OCI-LY1 (cell line): ENCODE measurements around the gene ANO4.

Experiments
- H2AFZ ChIP-seq: fragments of 200-600 bp; sonication (generic), shearing (Covaris generic); 2 replicates; pipeline ENCODE4 v1.6.0; 2014; ENCODE audit warnings: antibody characterized with exemption, mild to moderate bottlenecking, low read length
- H3F3A ChIP-seq: fragments of 200-600 bp; sonication (generic), shearing (Covaris generic); 2 replicates; pipeline ENCODE4 v1.6.0; 2014; ENCODE audit warnings: mild to moderate bottlenecking, antibody characterized with exemption, low read length, moderate library complexity; ENCODE audit not compliant: insufficient read depth
- H3K27ac ChIP-seq: fragments of 200-600 bp; sonication (generic); 2 replicates; pipeline ENCODE4 v1.5.1; 2014; ENCODE audit warnings: low read length, mixed run types, mild to moderate bottlenecking, low read depth; ENCODE audit not compliant: poor library complexity, severe bottlenecking
- H3K27me3 ChIP-seq: fragments of 200-600 bp; sonication (generic); 2 replicates; pipeline ENCODE4 v1.6.0; 2014; ENCODE audit warnings: antibody characterized with exemption, mild to moderate bottlenecking, low read length, moderate library complexity; ENCODE audit not compliant: insufficient read depth
- H3K36me3 ChIP-seq: fragments of 200-600 bp; sonication (generic); 2 replicates; pipeline ENCODE4 v1.6.1; 2014; ENCODE audit warnings: mild to moderate bottlenecking, antibody characterized with exemption, low read length, moderate library complexity, mixed read lengths; ENCODE audit not compliant: insufficient read depth
- H3K4me1 ChIP-seq: fragments of 200-600 bp; sonication (generic); 2 replicates; pipeline ENCODE4 v1.5.1; 2014; ENCODE audit warnings: mild to moderate bottlenecking, low read length, moderate library complexity; ENCODE audit not compliant: insufficient read depth, severe bottlenecking
- H3K4me2 ChIP-seq: fragments of 200-600 bp; sonication (generic), shearing (Covaris generic); 2 replicates; pipeline ENCODE4 v1.6.1; 2014; ENCODE audit warnings: low read length
- H3K4me3 ChIP-seq: fragments of 200-600 bp; sonication (generic); 2 replicates; pipeline ENCODE4 v1.5.1; 2014; ENCODE audit warnings: low read length, low read depth, mild to moderate bottlenecking, mixed read lengths; ENCODE audit not compliant: poor library complexity, severe bottlenecking
- H3K79me2 ChIP-seq: fragments of 200-600 bp; shearing (Covaris generic); 2 replicates; pipeline ENCODE4 v1.6.1; 2016; ENCODE audit warnings: mixed run types, low read length, mixed read lengths; ENCODE audit not compliant: insufficient read depth
- H3K9ac ChIP-seq: fragments of 200-600 bp; sonication (generic), shearing (Covaris generic); 2 replicates; pipeline ENCODE4 v1.6.1; 2014; ENCODE audit warnings: mild to moderate bottlenecking, low read length, mixed read lengths
- H3K9me2 ChIP-seq: fragments of 200-600 bp; sonication (generic), shearing (Covaris generic); 2 replicates; pipeline ENCODE4 v1.6.1; 2014; ENCODE audit warnings: low read depth, mild to moderate bottlenecking, low read length, mixed read lengths
- H3K9me3 ChIP-seq: fragments of 200-600 bp; shearing (Covaris generic); 2 replicates; pipeline ENCODE4 v1.6.1; 2014; ENCODE audit warnings: low read length, mixed read lengths
- H4K20me1 ChIP-seq: fragments of 200-600 bp; sonication (generic), shearing (Covaris generic); 2 replicates; pipeline ENCODE4 v1.6.0; 2016; ENCODE audit warnings: mild to moderate bottlenecking, low read length; ENCODE audit not compliant: insufficient read depth
- CTCF ChIP-seq: fragments of 200-600 bp; sonication (generic), shearing (Covaris generic); IDR thresholded peaks from 2 replicates; pipeline ENCODE4 v1.5.1; 2017; ENCODE audit warnings: mild to moderate bottlenecking, antibody characterized with exemption, low read length, moderate library complexity, mixed read lengths
- EZH2 ChIP-seq: fragments of 200-600 bp; sonication (generic), shearing (Covaris generic); IDR thresholded peaks from 2 replicates; pipeline ENCODE4 v1.8.0; 2017; ENCODE audit warnings: borderline replicate concordance, mixed run types, mild to moderate bottlenecking, antibody characterized with exemption, low read length, moderate library complexity, mixed read lengths

The ANO4 gene

GRCh38 chr12:101044512-101045059 is 250.0 kb downstream of the ANO4 start:
- H2AFZ ChIP-seq: no peak overlapping the region
- no peaks in the 10 kb centered on the region for H3K79me2 ChIP-seq
- no peaks in the 10 kb centered on the region for H3K27me3 ChIP-seq
- H4K20me1 ChIP-seq: no peaks in the 10 kb centered on the region
- no peaks in the 10 kb centered on the region for H3K9me2 ChIP-seq
- no peaks in the 10 kb centered on the region for H3K9me3 ChIP-seq
- no peak overlapping the region for H3K4me3 ChIP-seq
- no peaks in the 10 kb centered on the region for H3K4me1 ChIP-seq
- H3K4me2 ChIP-seq: no peak overlapping the region
- H3F3A ChIP-seq: no peaks in the 10 kb centered on the region
- H3K27ac ChIP-seq: no peak overlapping the region
- H3K36me3 ChIP-seq: no peaks in the 10 kb centered on the region
- no peak overlapping the region for H3K9ac ChIP-seq
- no peak for TF ChIP-seq EZH2
- no peak for TF ChIP-seq CTCF

- Histone ChIP-seq H3F3A (no peaks in the 10 kb centered on the region), H2AFZ (no peak overlapping the region), H3K4me3 (no peak overlapping the region), H3K27me3 (no peaks in the 10 kb centered on the region), H3K79me2 (no peaks in the 10 kb centered on the region), H3K9ac (no peak overlapping the region), H3K9me2 (no peaks in the 10 kb centered on the region), H4K20me1 (no peaks in the 10 kb centered on the region), H3K9me3 (no peaks in the 10 kb centered on the region), H3K4me2 (no peak overlapping the region), H3K36me3 (no peaks in the 10 kb centered on the region), H3K4me1 (no peaks in the 10 kb centered on the region), H3K27ac (no peak overlapping the region)
- no peak for TF ChIP-seq CTCF
- TF ChIP-seq EZH2: no peak
Measured at GRCh38 chr12:101045486-101046464, 251.2 kb downstream of the ANO4 start.

GRCh38 chr12:101047652-101048051 is 253.1 kb downstream of the ANO4 start:
- no peak for TF ChIP-seq EZH2
- TF ChIP-seq CTCF: no peak

More at GRCh38 chr12:101047652-101048051, 253.1 kb downstream of the ANO4 start:
- Histone ChIP-seq H3K36me3 (no peaks in the 10 kb centered on the region), H3K4me1 (no peaks in the 10 kb centered on the region), H3K9ac (no peak overlapping the region), H2AFZ (no peak overlapping the region), H3F3A (no peaks in the 10 kb centered on the region), H3K27ac (no peak overlapping the region), H3K27me3 (no peaks in the 10 kb centered on the region), H4K20me1 (no peaks in the 10 kb centered on the region), H3K4me3 (no peak overlapping the region), H3K9me2 (no peaks in the 10 kb centered on the region), H3K4me2 (no peak overlapping the region), H3K79me2 (no peaks in the 10 kb centered on the region), H3K9me3 (no peaks in the 10 kb centered on the region)
